Activated naive CD4-positive, alpha-beta T cell treated with anti-CD3 and anti-CD28 coated beads for 36 hours (primary cell): Measurements from ENCODE around the gene PRDX1. TPM values are rescaled to one million over a fixed set of nuclear protein-coding genes. Genes with fewer than 3 reads are reported as not detected.

Experiments used
- CTCF ChIA-PET: fragments of 350-600 bp; sonication (Branson Sonifier 250); formaldehyde crosslinking; loops from one replicate; lab custom pipeline; 2021; ENCODE audit warnings: antibody characterized with exemption; lab: Charles Lee
- DNase-seq: peaks from one replicate; pipeline ENCODE4 v3.0.0-alpha.2; 2020
- H3K27ac Mint-ChIP-seq: one replicate; pipeline ENCODE4 v1.8.0; 2021; ENCODE audit warnings: mild to moderate bottlenecking, mixed read lengths
- H3K27me3 Mint-ChIP-seq: one replicate; pipeline ENCODE4 v1.8.0; 2021; ENCODE audit warnings: low read depth, mixed read lengths
- H3K36me3 Mint-ChIP-seq: one replicate; pipeline ENCODE4 v1.8.0; 2021; ENCODE audit warnings: low read depth, mixed read lengths
- H3K4me1 Mint-ChIP-seq: one replicate; pipeline ENCODE4 v1.8.0; 2021; ENCODE audit warnings: low read depth, mixed read lengths
- H3K4me3 Mint-ChIP-seq: one replicate; pipeline ENCODE4 v1.8.0; 2021; ENCODE audit warnings: mild to moderate bottlenecking, moderate library complexity, mixed read lengths
- H3K9me3 Mint-ChIP-seq: one replicate; pipeline ENCODE4 v1.8.0; 2021; ENCODE audit warnings: mixed read lengths
- intact Hi-C: fragments of 100-400 bp; cut with micrococcal nuclease; formaldehyde crosslinking; loops from one replicate; pipeline ENCODE4 v1.15.1; 2023
- total RNA-seq, 2 experiments: library from RNA; stranded (reverse); gene quantifications; one replicate each; pipeline ENCODE4 v1.2.3, GENCODE V29; 2021

PRDX1 gene
- total RNA-seq: 100 to 1,000 TPM; 596 to 641 TPM

DNA sequence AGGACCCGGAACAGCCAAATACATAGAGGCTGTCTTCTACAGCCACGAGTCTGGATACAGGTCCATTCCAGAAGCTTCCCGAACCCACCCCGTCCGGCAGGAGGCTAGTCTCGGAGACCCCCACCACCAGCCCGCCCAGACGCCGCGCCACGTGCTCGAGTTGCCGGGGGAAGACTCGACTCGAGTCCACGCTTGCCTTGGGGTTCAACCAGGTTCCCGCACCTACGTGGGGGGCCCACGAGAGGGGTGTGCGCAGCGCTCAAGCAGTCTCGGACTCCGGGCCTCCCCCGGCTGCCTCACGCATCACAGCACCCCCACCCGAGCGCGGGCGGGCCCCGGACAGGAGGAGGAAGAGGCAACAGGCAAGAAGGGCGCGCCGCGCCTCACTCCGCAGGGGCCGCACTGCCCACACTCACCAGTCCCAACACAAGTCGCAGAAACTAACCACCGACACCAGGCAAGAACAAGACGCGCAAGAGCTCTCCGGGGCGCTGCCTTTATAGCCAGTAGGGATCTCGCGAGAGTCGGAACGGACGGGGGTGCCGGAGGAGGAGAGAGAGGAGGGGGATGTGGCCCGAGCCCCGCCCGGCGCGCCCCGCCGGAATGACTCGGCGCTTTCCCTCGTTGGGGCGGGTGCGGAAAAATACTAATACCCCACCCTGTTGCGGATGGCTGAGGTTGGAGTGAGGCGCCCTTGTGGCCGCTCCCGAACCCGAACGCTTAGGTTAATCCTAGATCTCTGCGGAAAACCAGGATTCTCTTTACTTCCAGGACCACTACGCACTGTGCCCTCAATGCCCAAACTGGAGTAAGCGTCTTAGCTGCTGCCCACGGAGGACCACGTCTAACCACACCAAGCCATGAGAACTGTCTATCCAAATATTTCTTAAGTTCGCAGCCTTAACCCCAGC is at the start of gene PRDX1:
PRDX1 (minus strand) TSS at position 472 of the 911 bp plus-strand sequence. CDS start 2,841 bp downstream, outside the sequence.
- Mint-ChIP-seq H3K4me3 (peak within 1 kb of the TSS; percentile 93), H3K36me3 (peaks cover 24% of the 10 kb centered on the region), H3K9me3 (no peaks in the 10 kb centered on the region), H3K27ac (peak within 1 kb of the TSS; percentile 88), H3K4me1 (peaks cover 46% of the 10 kb centered on the region), H3K27me3 (no peaks in the 10 kb centered on the region)
- peak; percentile 96 for DNase-seq
- CTCF ChIA-PET: interaction anchor here (0.6 to 2.4 kb wide), 9 partner anchors 10 to 165 kb away, joined by 3 to 11 read pairs (median 5); partner anchors contain the start of gene AKR1A1
- intact Hi-C loops: loop anchor here (1.0 to 10.0 kb wide), 10 partner anchors 21 to 723 kb away; partner anchors contain the start of genes AKR1A1, CCDC163, IPP and MMACHC

GRCh38 chr1:45570631-45571030 is 48.9 kb upstream of the PRDX1 start:
- H3K36me3 Mint-ChIP-seq: peaks cover 22% of the 10 kb centered on the region

DNA sequence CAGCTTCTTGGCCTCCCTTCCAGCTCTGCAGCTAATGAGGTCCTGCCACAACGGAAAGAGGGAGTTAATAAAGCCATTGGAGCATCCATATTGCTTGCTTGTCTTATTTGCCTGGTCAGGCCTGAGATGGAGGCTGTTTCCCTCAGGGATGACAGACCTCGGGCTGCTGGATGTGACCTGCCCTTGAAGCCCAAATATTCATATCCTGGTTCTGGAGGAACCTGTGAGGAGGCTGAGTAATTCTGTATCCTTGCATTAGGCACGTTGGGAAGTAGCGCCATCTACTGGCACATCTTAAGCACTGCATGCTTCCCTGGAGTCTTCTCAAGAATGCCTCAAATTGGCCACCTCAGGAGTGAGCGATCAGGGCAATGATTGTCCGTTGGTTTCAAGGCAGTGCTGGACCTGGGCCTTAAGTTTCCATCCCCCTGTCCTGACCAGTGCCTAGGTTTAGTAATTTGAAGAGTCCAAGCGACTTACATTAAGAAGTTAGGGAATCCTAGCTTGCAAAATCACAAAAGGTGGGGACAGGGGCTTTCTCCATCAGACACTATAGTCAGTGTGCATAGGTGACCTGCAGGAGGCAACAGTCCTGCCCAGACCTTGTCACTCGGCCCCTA is 48.4 kb upstream of the PRDX1 start:
- intact Hi-C loops: loop anchor here (1.0 to 2.0 kb wide), 3 partner anchors 49 to 211 kb away; partner anchors contain the start of gene PRDX1
- peaks cover 2% of the 10 kb centered on the region for H3K4me1 Mint-ChIP-seq
- H3K9me3 Mint-ChIP-seq: no peaks in the 10 kb centered on the region
- CTCF ChIA-PET: interaction anchor here (0.7 to 7.0 kb wide), 19 partner anchors 9 to 226 kb away, joined by 3 to 98 read pairs (median 6); partner anchors contain the start of genes CCDC163, MMACHC, PRDX1 and TESK2
- peaks cover 22% of the 10 kb centered on the region for H3K36me3 Mint-ChIP-seq
- DNase-seq: peak; percentile 87
- no peak overlapping the region for H3K4me3 Mint-ChIP-seq
- peak overlapping the region; percentile 34 for H3K27ac Mint-ChIP-seq
- no peaks in the 10 kb centered on the region for H3K27me3 Mint-ChIP-seq

More at GRCh38 chr1:45570631-45571030, 48.9 kb upstream of the PRDX1 start:
- Mint-ChIP-seq H3K4me1 (peaks cover 2% of the 10 kb centered on the region), H3K27me3 (no peaks in the 10 kb centered on the region), H3K9me3 (no peaks in the 10 kb centered on the region), H3K4me3 (no peak overlapping the region), H3K27ac (no peak overlapping the region)
- CTCF ChIA-PET: interaction anchor here (0.9 to 7.0 kb wide), 16 partner anchors 9 to 227 kb away, joined by 3 to 98 read pairs (median 8); partner anchors contain the start of genes CCDC163, MMACHC, PRDX1 and TESK2
- intact Hi-C loops: loop anchor here (1.0 to 2.0 kb wide), 3 partner anchors 50 to 211 kb away; partner anchors contain the start of gene PRDX1
- no peak for DNase-seq

DNA sequence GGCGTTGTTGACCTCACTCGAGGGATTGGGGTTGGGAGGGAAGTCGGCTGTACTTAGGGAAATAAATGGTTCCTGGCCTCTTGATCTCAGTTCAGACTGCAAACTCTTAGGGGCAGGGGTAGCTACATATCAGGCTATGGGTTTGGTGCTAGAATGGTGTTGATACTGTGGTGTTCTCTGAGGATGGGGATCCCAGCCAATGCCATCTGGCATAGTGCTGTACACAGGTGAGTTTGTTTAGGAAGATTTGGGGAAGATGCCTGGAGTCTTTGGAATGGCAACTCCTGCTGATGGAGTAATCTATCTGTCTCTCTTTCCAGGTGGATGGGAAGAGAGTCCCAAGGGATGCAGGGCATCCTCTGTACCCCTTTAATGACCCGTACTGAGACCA is 47.9 kb upstream of the PRDX1 start:
- H3K36me3 Mint-ChIP-seq: peaks cover 22% of the 10 kb centered on the region
- no peak for DNase-seq
- no peaks in the 10 kb centered on the region for H3K27me3 Mint-ChIP-seq
- intact Hi-C loops: no loop called here
- CTCF ChIA-PET: interaction anchor here (0.7 to 7.0 kb wide), 20 partner anchors 11 to 222 kb away, joined by 3 to 98 read pairs (median 4); partner anchors contain the start of genes AKR1A1, CCDC163, MMACHC and PRDX1
- H3K9me3 Mint-ChIP-seq: no peaks in the 10 kb centered on the region
- H3K4me3 Mint-ChIP-seq: no peak overlapping the region
- peaks cover 2% of the 10 kb centered on the region for H3K4me1 Mint-ChIP-seq
- peak overlapping the region; percentile 34 for H3K27ac Mint-ChIP-seq

DNA sequence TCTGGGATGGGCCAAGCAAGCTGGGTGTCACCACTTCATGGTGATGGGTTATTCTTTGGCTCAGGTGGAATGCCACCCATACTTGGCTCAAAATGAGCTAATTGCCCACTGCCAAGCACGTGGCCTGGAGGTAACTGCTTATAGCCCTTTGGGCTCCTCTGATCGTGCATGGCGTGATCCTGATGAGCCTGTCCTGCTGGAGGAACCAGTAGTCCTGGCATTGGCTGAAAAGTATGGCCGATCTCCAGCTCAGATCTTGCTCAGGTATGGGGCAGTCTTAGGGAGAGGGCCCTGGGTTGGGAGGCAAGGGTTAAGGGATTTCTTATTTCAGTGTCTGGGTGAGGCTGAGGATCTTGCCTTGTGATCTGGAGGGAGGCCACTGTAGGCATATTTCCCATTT is 46.7 kb upstream of the PRDX1 start:
- no peaks in the 10 kb centered on the region for H3K27me3 Mint-ChIP-seq
- H3K27ac Mint-ChIP-seq: no peak overlapping the region

GRCh38 chr1:45567911-45568310 is 46.2 kb upstream of the PRDX1 start:
- DNase-seq: no peak
- CTCF ChIA-PET: interaction anchor here (1.1 to 7.0 kb wide), 10 partner anchors 12 to 208 kb away, joined by 3 to 98 read pairs (median 20); partner anchors contain the start of genes CCDC163, MMACHC and TESK2
- no peaks in the 10 kb centered on the region for H3K27me3 Mint-ChIP-seq
- peaks cover 2% of the 10 kb centered on the region for H3K4me1 Mint-ChIP-seq
- intact Hi-C loops: no loop called here
- H3K27ac Mint-ChIP-seq: no peak overlapping the region
- no peaks in the 10 kb centered on the region for H3K9me3 Mint-ChIP-seq
- no peak overlapping the region for H3K4me3 Mint-ChIP-seq
- peaks cover 29% of the 10 kb centered on the region for H3K36me3 Mint-ChIP-seq

More for the DNA sequence above, 46.7 kb upstream of the PRDX1 start:
- no peak for DNase-seq
- Mint-ChIP-seq H3K4me1 (peaks cover 2% of the 10 kb centered on the region), H3K36me3 (peaks cover 24% of the 10 kb centered on the region), H3K9me3 (no peaks in the 10 kb centered on the region), H3K4me3 (no peak overlapping the region)
- intact Hi-C loops: no loop called here
- CTCF ChIA-PET: interaction anchor here (0.9 to 7.0 kb wide), 14 partner anchors 12 to 265 kb away, joined by 3 to 98 read pairs (median 8); partner anchors contain the start of genes CCDC163, MMACHC, PRDX1 and TESK2

GRCh38 chr1:45566722-45567121 is 45.0 kb upstream of the PRDX1 start:
- CTCF ChIA-PET: interaction anchor here (0.9 to 7.0 kb wide), 7 partner anchors 16 to 207 kb away, joined by 3 to 98 read pairs (median 18); partner anchors contain the start of gene TESK2
- Mint-ChIP-seq H3K9me3 (no peaks in the 10 kb centered on the region), H3K4me3 (no peak overlapping the region), H3K27me3 (no peaks in the 10 kb centered on the region), H3K4me1 (peaks cover 3% of the 10 kb centered on the region), H3K36me3 (peaks cover 34% of the 10 kb centered on the region), H3K27ac (no peak overlapping the region)
- no peak for DNase-seq
- intact Hi-C loops: no loop called here

DNA sequence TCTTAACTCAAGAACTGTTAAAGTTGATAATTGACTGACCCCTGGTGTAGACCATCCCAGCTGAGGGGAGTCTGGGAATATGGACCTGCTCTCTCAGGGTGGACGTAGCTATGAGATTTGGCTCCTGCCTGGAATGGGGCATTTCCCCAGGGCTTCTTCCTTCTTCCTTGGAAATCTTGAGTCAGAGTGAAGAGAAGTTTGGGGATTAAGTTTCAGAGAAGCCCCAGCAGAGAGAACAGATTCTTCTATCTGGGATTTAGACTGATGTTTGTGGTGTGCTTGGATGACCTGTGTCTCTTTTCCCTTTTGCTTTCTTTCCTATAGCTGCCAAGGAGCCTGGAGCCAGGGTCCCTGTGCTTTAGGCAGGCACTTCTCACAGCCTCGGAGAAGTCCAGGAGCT is 42.2 kb upstream of the PRDX1 start:
- DNase-seq: no peak
- intact Hi-C loops: no loop called here
- H3K4me1 Mint-ChIP-seq: peaks cover 5% of the 10 kb centered on the region
- H3K9me3 Mint-ChIP-seq: no peaks in the 10 kb centered on the region
- H3K36me3 Mint-ChIP-seq: peaks cover 31% of the 10 kb centered on the region
- CTCF ChIA-PET: interaction anchor here (0.6 kb wide), 2 partner anchors 18 to 51 kb away, joined by 3 read pairs; no protein-coding TSS in a partner anchor
- no peak overlapping the region for H3K4me3 Mint-ChIP-seq
- H3K27ac Mint-ChIP-seq: no peak overlapping the region
- H3K27me3 Mint-ChIP-seq: no peaks in the 10 kb centered on the region

DNA sequence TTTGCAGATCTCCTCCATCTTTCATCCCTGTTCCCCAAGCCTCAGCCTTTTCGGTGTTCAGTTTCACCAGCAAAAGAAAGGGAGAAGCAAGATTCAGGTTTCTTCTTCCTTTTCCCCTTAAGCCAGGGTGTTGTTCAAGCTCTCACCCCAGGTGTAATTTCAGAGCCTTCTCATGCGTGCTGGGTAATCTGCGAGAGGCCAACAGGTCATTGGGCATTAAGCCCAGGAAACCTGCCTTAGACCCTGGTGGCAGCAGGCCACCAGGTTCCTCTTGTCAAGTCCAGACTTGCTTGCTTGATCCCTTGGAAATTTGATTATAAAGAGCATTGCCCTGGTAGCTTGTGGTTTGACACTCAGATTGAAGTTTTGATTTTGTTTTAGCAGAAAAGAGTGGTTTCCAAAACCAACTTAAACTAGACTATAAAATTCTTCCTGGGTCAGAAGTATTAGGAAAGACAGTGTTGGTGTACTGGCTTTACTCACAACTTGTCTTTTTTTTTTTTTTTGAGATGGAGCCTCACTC is 35.8 kb upstream of the PRDX1 start:
- H3K9me3 Mint-ChIP-seq: no peaks in the 10 kb centered on the region
- peaks cover 14% of the 10 kb centered on the region for H3K4me1 Mint-ChIP-seq
- H3K27ac Mint-ChIP-seq: peak overlapping the region; percentile 26

DNA sequence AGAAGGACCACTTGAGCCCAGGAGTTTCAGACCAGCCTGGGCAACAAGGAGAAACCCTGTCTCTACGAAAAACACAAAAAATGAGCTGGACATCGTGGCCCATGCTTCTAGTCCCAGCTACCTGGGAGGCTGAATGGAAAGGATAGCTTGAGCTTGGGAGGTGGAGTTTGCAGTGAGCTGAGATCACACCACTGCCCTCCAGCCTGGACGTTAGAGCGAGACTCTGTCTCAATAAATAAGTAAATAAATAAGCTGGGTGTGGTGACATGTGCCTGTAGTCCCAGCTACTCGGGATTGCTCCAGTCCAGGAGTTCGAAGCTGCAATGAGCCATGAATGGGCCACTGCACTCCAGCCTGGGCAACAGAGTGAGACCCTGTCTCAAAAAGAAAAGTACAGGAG is 32.5 kb upstream of the PRDX1 start:
- peaks cover 20% of the 10 kb centered on the region for H3K4me1 Mint-ChIP-seq
- H3K9me3 Mint-ChIP-seq: no peaks in the 10 kb centered on the region
- H3K36me3 Mint-ChIP-seq: peaks cover 19% of the 10 kb centered on the region
- CTCF ChIA-PET: interaction anchor here (0.8 to 3.7 kb wide), 2 partner anchors 15 to 52 kb away, joined by 3 to 21 read pairs; no protein-coding TSS in a partner anchor
- intact Hi-C loops: no loop called here
- H3K4me3 Mint-ChIP-seq: no peak overlapping the region
- no peaks in the 10 kb centered on the region for H3K27me3 Mint-ChIP-seq
- no peak overlapping the region for H3K27ac Mint-ChIP-seq
- DNase-seq: no peak

More for the DNA sequence above, 35.8 kb upstream of the PRDX1 start:
- no peaks in the 10 kb centered on the region for H3K27me3 Mint-ChIP-seq
- CTCF ChIA-PET: interaction anchor here (0.9 to 1.3 kb wide), 3 partner anchors 12 to 65 kb away, joined by 3 to 7 read pairs (median 3); no protein-coding TSS in a partner anchor
- H3K36me3 Mint-ChIP-seq: peaks cover 20% of the 10 kb centered on the region
- no peak for DNase-seq
- H3K4me3 Mint-ChIP-seq: no peak overlapping the region
- intact Hi-C loops: no loop called here

DNA sequence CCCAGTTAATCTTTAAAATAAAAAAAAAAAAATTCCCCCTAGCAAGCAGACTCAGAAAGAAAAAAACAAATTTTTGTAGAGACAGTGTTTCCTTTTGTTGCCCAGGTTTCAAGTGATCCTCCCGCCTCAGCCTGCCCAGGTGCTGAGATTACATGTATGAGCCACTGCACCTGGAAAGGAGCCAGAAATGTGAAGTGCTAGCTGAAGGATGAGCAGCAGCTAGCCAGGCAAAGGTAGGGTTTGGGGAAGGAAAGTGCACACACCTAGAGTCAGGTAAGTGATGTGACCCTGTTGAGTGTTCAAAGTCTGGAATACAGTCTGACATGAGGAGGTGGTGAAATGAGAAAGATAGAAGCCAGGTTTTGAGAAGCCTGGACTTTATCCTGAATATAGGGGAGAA is 30.6 kb upstream of the PRDX1 start:
- no peaks in the 10 kb centered on the region for H3K9me3 Mint-ChIP-seq
- peaks cover 16% of the 10 kb centered on the region for H3K36me3 Mint-ChIP-seq
- intact Hi-C loops: no loop called here
- CTCF ChIA-PET: interaction anchor here (2.3 to 3.7 kb wide), 2 partner anchors 17 to 31 kb away, joined by 9 to 21 read pairs; partner anchors contain the start of gene PRDX1
- H3K27ac Mint-ChIP-seq: no peak overlapping the region
- peak; percentile 41 for DNase-seq
- H3K4me3 Mint-ChIP-seq: peak overlapping the region; percentile 41
- H3K4me1 Mint-ChIP-seq: peaks cover 17% of the 10 kb centered on the region
- no peaks in the 10 kb centered on the region for H3K27me3 Mint-ChIP-seq
